Umbilical cord (tissue), 2 donors: Measurements from ENCODE around the gene PDGFRA. TPM values are rescaled to one million over a fixed set of nuclear protein-coding genes. Genes with fewer than 3 reads are reported as not detected.

Source experiments
- DNase-seq: peaks from one replicate; pipeline ENCODE4 v3.0.0-alpha.2; 2015; ENCODE audit warnings: low spot score
- total RNA-seq: library from RNA; depleted of rRNA; stranded (reverse); fragments of >200 nt; gene quantifications from one replicate; pipeline ENCODE4 v1.2.3, GENCODE V29; 2014; ENCODE audit warnings: low replicate concordance; ENCODE audit not compliant: insufficient read depth

PDGFRA gene
- total RNA-seq, 1 donor from 2014 or later = 465 TPM

- DNase-seq = peak; percentile 75
These were observed 26.8 kb downstream of the PDGFRA start for GRCh38 chr4:54255881-54256280.

GRCh38 chr4:54256491-54257486 is 27.7 kb downstream of the PDGFRA start:
- no peak for DNase-seq

- DNase-seq = no peak
These were observed 36.3 kb downstream of the PDGFRA start for GRCh38 chr4:54265366-54265765.

GRCh38 chr4:54268151-54268550 is 39.1 kb downstream of the PDGFRA start:
- no peak for DNase-seq

- no peak for DNase-seq
These were observed 42.4 kb downstream of the PDGFRA start for GRCh38 chr4:54271464-54271863.

GRCh38 chr4:54272051-54272450 is 43.0 kb downstream of the PDGFRA start:
- DNase-seq = no peak

GRCh38 chr4:54274264-54274663 is 45.2 kb downstream of the PDGFRA start:
- no peak for DNase-seq

- DNase-seq = no peak
These were observed 45.9 kb downstream of the PDGFRA start for GRCh38 chr4:54274795-54275665.

GRCh38 chr4:54276641-54277430 is 47.7 kb downstream of the PDGFRA start:
- no peak for DNase-seq

GRCh38 chr4:54277691-54278090 is 48.6 kb downstream of the PDGFRA start:
- DNase-seq = peak; percentile 12

- DNase-seq = no peak
These were observed 49.1 kb downstream of the PDGFRA start for GRCh38 chr4:54278216-54278615.

GRCh38 chr4:54281054-54281766 is 52.1 kb downstream of the PDGFRA start:
- peak; percentile 60 for DNase-seq

- DNase-seq = no peak
These were observed 53.7 kb downstream of the PDGFRA start for GRCh38 chr4:54282837-54283236.

GRCh38 chr4:54289316-54289715 is 60.2 kb downstream of the PDGFRA start:
- no peak for DNase-seq

GRCh38 chr4:54290980-54291379 is 61.9 kb downstream of the PDGFRA start:
- DNase-seq = no peak

- no peak for DNase-seq
These were observed 67.6 kb downstream of the PDGFRA start for GRCh38 chr4:54296548-54297203.

- no peak for DNase-seq
These were observed 79.0 kb downstream of the PDGFRA start for GRCh38 chr4:54308110-54308509.

GRCh38 chr4:54315561-54316538 is 86.8 kb downstream of the PDGFRA start:
- DNase-seq = no peak

- DNase-seq = no peak
These were observed 88.6 kb downstream of the PDGFRA start for GRCh38 chr4:54317690-54318089.
